Erythroblast (primary cell): ENCODE data around the gene TMIGD3.

Source experiments
- GATA1 ChIP-seq: IDR thresholded peaks from 2 replicates; pipeline ENCODE4 v1.6.1; 2011; ENCODE audit warnings: low read depth, mild to moderate bottlenecking, control low read depth, low read length, moderate library complexity
- POLR2A ChIP-seq: IDR thresholded peaks from 2 replicates; pipeline ENCODE4 v1.6.1; 2011; ENCODE audit warnings: mild to moderate bottlenecking, low read length

GRCh38 chr1:111488669-111489068 is 14.8 kb downstream of the TMIGD3 start:
- TF ChIP-seq POLR2A (no peak), GATA1 (no peak)
